Brain microvascular endothelial cell (primary cell): ENCODE results near the gene PFN3.
"Not testable (repeated sequence)": the region's sequence is repeated elsewhere in the genome, so short reads cannot be mapped to it uniquely, and the experiment has no call there.

Experiments used
- DNase-seq: peaks from one replicate; pipeline ENCODE4 v3.0.0-alpha.2; 2020
- H3K27ac ChIP-seq: fragments of 250-450 bp; sonication (Bioruptor Pico); 2 replicates; pipeline ENCODE4 v1.5.1; 2020; ENCODE audit warnings: mild to moderate bottlenecking, moderate library complexity
- H3K27me3 ChIP-seq: fragments of 250-450 bp; sonication (Bioruptor Pico); replicated peaks from 2 replicates; pipeline ENCODE4 v1.5.1; 2020; ENCODE audit warnings: mild to moderate bottlenecking
- H3K36me3 ChIP-seq: fragments of 250-450 bp; sonication (Bioruptor Pico); replicated peaks from 2 replicates; pipeline ENCODE4 v1.5.1; 2020; ENCODE audit warnings: mild to moderate bottlenecking
- H3K4me3 ChIP-seq: 2 replicates; pipeline ENCODE4 v1.5.1; 2011; ENCODE audit warnings: low read depth, mild to moderate bottlenecking, control low read depth, low read length, moderate library complexity
- CTCF ChIP-seq: IDR thresholded peaks from 2 replicates; pipeline ENCODE4 v1.5.1; 2011; ENCODE audit warnings: low read depth, mild to moderate bottlenecking, moderate library complexity, low read length, control low read depth, inconsistent platforms; ENCODE audit errors: missing control alignments
- in situ Hi-C: cut with HindIII; loops from 2 replicates; pipeline ENCODE4 v1.10.0; 2017; ENCODE audit warnings: low sequenced_read_pairs, low pct_ligation_motif_present

PFN3 gene

GRCh38 chr5:177363565-177363964 lies 36.9 kb downstream of the PFN3 start:
- no peak for TF ChIP-seq CTCF
- Histone ChIP-seq H3K27me3 (no peaks in the 10 kb centered on the region), H3K4me3 (peak overlapping the region; percentile 52), H3K36me3 (no peaks in the 10 kb centered on the region), H3K27ac (no peak overlapping the region)
- in situ Hi-C loops, result no loop called here
- no peak for DNase-seq

- in situ Hi-C loops, result no loop called here
- H3K27me3 ChIP-seq, result no peaks in the 10 kb centered on the region
- DNase-seq, result no peak
- no peaks in the 10 kb centered on the region for H3K36me3 ChIP-seq
- peak overlapping the region; percentile 52 for H3K4me3 ChIP-seq
- H3K27ac ChIP-seq, result no peak overlapping the region
- TF ChIP-seq CTCF, result no peak
Measured at GRCh38 chr5:177362610-177363507, 37.6 kb downstream of the PFN3 start.

- in situ Hi-C loops, result no loop called here
- no peak overlapping the region for H3K27ac ChIP-seq
- no peaks in the 10 kb centered on the region for H3K36me3 ChIP-seq
- no peak for DNase-seq
- TF ChIP-seq CTCF, result no peak
- no peak overlapping the region for H3K4me3 ChIP-seq
- H3K27me3 ChIP-seq, result no peaks in the 10 kb centered on the region
Measured at GRCh38 chr5:177362292-177362609, 38.2 kb downstream of the PFN3 start.

GRCh38 chr5:177361418-177362291 lies 38.8 kb downstream of the PFN3 start:
- in situ Hi-C loops, result no loop called here
- no peak for DNase-seq
- H3K27me3 ChIP-seq, result no peaks in the 10 kb centered on the region
- H3K36me3 ChIP-seq, result no peaks in the 10 kb centered on the region
- no peak overlapping the region for H3K27ac ChIP-seq
- TF ChIP-seq CTCF, result no peak
- no peak overlapping the region for H3K4me3 ChIP-seq

GRCh38 chr5:177360740-177361139 lies 39.7 kb downstream of the PFN3 start:
- DNase-seq, H3K27me3 ChIP-seq, H3K4me3 ChIP-seq, H3K27ac ChIP-seq, H3K36me3 ChIP-seq, in situ Hi-C loops: not testable (repeated sequence)

- no peak for DNase-seq
- Histone ChIP-seq H3K4me3 (no peak overlapping the region), H3K27ac (no peak overlapping the region), H3K27me3 (no peaks in the 10 kb centered on the region), H3K36me3 (no peaks in the 10 kb centered on the region)
- in situ Hi-C loops, result no loop called here
- TF ChIP-seq CTCF, result no peak
Measured at GRCh38 chr5:177359860-177360259, 40.6 kb downstream of the PFN3 start.
